ENCODE data around the gene AKNA.

GRCh38 chr9:114300846-114301797 lies 86.7 kb downstream of the AKNA start:
- no peak for TF ChIP-seq CTCF (IDR thresholded peaks at IDR 0.05; ENCODE audit: poor library complexity)
- no peak for TF ChIP-seq EZH2 (IDR thresholded peaks at IDR 0.05; ENCODE audit: borderline replicate concordance)

Data from hepatocyte (in vitro differentiated cells).